SU-DHL-6 (cell line): ENCODE measurements around the gene RBP3.

ENCODE experiments used
- H2AFZ ChIP-seq: fragments of 200-600 bp; sonication (generic); 2 replicates; pipeline ENCODE4 v1.6.1; 2014; ENCODE audit warnings: low read depth, mild to moderate bottlenecking, moderate library complexity, mixed read lengths, antibody characterized with exemption, low read length; ENCODE audit not compliant: severe bottlenecking
- H3F3A ChIP-seq: fragments of 200-600 bp; shearing (Covaris generic); 2 replicates; pipeline ENCODE4 v1.6.0; 2016; ENCODE audit warnings: antibody characterized with exemption, mild to moderate bottlenecking; ENCODE audit not compliant: insufficient read depth
- H3K27ac ChIP-seq: fragments of 200-600 bp; sonication (generic); 2 replicates; pipeline ENCODE4 v1.5.1; 2016; ENCODE audit warnings: low read depth, mild to moderate bottlenecking, low read length, moderate library complexity, mixed read lengths
- H3K27me3 ChIP-seq: fragments of 200-600 bp; sonication (generic), shearing (Covaris generic); 2 replicates; pipeline ENCODE4 v1.6.0; 2014; ENCODE audit warnings: mild to moderate bottlenecking, low read length
- H3K36me3 ChIP-seq: fragments of 200-600 bp; sonication (generic); 2 replicates; pipeline ENCODE4 v1.6.1; 2014; ENCODE audit warnings: mild to moderate bottlenecking, low read length, mixed read lengths
- H3K4me2 ChIP-seq: fragments of 300-600, 200-600 bp; shearing (Covaris generic), sonication (generic); 2 replicates; pipeline ENCODE4 v1.6.0; 2014; ENCODE audit warnings: low read length, low read depth, mild to moderate bottlenecking; ENCODE audit not compliant: poor library complexity, severe bottlenecking
- H3K4me3 ChIP-seq: fragments of 200-600 bp; sonication (generic); 2 replicates; pipeline ENCODE4 v1.5.1; 2014; ENCODE audit warnings: antibody characterized with exemption, low read length, mild to moderate bottlenecking, mixed read lengths; ENCODE audit not compliant: insufficient read depth, poor library complexity, severe bottlenecking
- H3K79me2 ChIP-seq: fragments of 200-600 bp; sonication (generic); 2 replicates; pipeline ENCODE4 v1.6.1; 2014; ENCODE audit warnings: mild to moderate bottlenecking, low read length, moderate library complexity; ENCODE audit not compliant: insufficient read depth
- H3K9ac ChIP-seq: fragments of 200-600 bp; sonication (generic); 2 replicates; pipeline ENCODE4 v1.7.0; 2014; ENCODE audit warnings: mild to moderate bottlenecking, low read length
- H3K9me2 ChIP-seq: fragments of 200-600 bp; sonication (generic); replicated peaks from 2 replicates; pipeline ENCODE4 v1.6.1; 2014; ENCODE audit warnings: low read length; ENCODE audit not compliant: insufficient read depth
- H3K9me3 ChIP-seq: fragments of 200-600 bp; sonication (generic); 2 replicates; pipeline ENCODE4 v1.6.1; 2014; ENCODE audit warnings: low read length, mixed read lengths; ENCODE audit not compliant: insufficient read depth
- H4K20me1 ChIP-seq: fragments of 200-600 bp; sonication (generic); 2 replicates; pipeline ENCODE4 v1.6.1; 2014; ENCODE audit warnings: low read depth, mild to moderate bottlenecking, antibody characterized with exemption, low read length, moderate library complexity, mixed read lengths
- EZH2phosphoT487 ChIP-seq: fragments of 200-600 bp; sonication (generic), shearing (Covaris generic); conservative IDR thresholded peaks from 2 replicates; pipeline ENCODE4 v1.6.1; 2018; ENCODE audit warnings: mild to moderate bottlenecking, antibody characterized with exemption, low read length, moderate library complexity, mixed read lengths
- TF ChIP-seq, protein P1 (sequence below): fragments of 200-600 bp; sonication (generic); IDR thresholded peaks from one replicate; pipeline ENCODE4 v1.5.1; 2017; ENCODE audit warnings: antibody characterized with exemption, mild to moderate bottlenecking, low read length, moderate library complexity; ENCODE audit not compliant: insufficient read depth, poor library complexity, severe bottlenecking

The RBP3 gene

DNA sequence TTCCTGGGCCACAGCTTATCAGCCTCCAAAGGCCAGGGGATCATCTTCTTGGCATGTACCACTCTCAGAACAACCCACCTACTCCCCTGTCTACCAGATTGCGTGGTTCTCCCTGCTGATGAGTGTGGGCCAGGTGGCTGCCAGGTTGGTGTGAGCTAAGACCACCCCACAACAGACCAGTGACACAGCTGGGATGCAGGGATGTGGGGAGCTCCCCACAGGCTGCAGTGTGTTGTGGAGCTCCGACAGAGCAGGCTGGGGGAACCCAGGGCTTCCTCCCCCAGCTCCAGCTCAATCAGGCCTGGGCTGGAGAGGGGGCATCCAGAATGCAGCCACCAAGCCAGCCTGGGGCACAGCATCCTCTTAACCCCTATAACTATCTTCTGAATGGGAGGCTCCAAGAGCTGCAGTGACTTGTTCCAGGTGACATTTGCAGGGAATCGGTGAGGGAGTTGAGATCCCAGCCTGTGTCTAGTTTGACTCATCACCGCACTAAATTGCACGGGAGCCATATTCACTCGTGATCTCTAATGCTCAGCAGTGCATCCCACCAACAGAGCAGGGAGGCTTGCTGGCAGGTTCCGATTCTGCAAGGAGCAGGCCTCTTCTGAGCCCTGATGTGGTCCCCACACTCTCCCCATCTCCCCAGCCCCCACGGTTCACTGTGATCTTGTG lies 26.5 kb upstream of the RBP3 start:
- H3K4me3 ChIP-seq: no peak overlapping the region
- no peaks in the 10 kb centered on the region for H3K9me3 ChIP-seq
- H3K27ac ChIP-seq: no peak overlapping the region
- no peak overlapping the region for H2AFZ ChIP-seq
- no peaks in the 10 kb centered on the region for H3K79me2 ChIP-seq
- TF ChIP-seq EZH2phosphoT487: no peak
- TF ChIP-seq, protein P1, sequence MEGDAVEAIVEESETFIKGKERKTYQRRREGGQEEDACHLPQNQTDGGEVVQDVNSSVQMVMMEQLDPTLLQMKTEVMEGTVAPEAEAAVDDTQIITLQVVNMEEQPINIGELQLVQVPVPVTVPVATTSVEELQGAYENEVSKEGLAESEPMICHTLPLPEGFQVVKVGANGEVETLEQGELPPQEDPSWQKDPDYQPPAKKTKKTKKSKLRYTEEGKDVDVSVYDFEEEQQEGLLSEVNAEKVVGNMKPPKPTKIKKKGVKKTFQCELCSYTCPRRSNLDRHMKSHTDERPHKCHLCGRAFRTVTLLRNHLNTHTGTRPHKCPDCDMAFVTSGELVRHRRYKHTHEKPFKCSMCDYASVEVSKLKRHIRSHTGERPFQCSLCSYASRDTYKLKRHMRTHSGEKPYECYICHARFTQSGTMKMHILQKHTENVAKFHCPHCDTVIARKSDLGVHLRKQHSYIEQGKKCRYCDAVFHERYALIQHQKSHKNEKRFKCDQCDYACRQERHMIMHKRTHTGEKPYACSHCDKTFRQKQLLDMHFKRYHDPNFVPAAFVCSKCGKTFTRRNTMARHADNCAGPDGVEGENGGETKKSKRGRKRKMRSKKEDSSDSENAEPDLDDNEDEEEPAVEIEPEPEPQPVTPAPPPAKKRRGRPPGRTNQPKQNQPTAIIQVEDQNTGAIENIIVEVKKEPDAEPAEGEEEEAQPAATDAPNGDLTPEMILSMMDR: no peak
- H3K27me3 ChIP-seq: no peaks in the 10 kb centered on the region
- no peak overlapping the region for H3K4me2 ChIP-seq
- H3F3A ChIP-seq: no peaks in the 10 kb centered on the region
- H3K9ac ChIP-seq: no peak overlapping the region
- no peaks in the 10 kb centered on the region for H3K36me3 ChIP-seq
- H3K9me2 ChIP-seq: no peaks in the 10 kb centered on the region
- H4K20me1 ChIP-seq: no peaks in the 10 kb centered on the region

DNA sequence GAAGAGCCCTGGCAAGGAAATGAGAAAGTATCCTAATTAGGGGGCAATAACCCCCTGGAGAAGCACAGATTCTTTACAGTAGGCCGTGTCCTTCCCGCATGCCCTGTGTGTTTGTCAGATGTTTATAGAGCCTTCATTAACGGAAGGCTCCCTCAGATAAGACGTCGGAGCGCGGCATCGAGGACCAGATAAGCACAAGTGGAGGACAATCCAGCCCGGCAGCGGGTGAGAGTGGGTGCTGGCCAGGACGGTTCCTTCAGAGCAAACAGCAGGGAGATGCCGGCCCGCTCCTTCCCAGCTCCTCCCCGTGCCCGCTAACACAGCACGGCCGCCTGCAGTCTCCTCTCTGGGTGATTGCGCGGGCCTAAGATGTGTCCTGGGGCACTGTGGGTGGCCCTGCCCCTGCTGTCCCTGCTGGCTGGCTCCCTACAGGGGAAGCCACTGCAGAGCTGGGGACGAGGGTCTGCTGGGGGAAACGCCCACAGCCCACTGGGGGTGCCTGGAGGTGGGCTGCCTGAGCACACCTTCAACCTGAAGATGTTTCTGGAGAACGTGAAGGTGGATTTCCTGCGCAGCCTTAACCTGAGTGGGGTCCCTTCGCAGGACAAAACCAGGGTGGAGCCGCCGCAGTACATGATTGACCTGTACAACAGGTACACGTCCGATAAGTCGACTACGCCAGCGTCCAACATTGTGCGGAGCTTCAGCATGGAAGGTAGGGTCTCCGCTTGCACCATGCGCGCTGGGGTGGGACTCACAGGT lies 25.7 kb upstream of the RBP3 start, which contains the start of gene GDF2:
GDF2 (plus strand) TSS at position 155 of the 762 bp plus-strand sequence; CDS start at position 370, 215 bp downstream.
- no peak within 1 kb of the TSS for H2AFZ ChIP-seq

DNA sequence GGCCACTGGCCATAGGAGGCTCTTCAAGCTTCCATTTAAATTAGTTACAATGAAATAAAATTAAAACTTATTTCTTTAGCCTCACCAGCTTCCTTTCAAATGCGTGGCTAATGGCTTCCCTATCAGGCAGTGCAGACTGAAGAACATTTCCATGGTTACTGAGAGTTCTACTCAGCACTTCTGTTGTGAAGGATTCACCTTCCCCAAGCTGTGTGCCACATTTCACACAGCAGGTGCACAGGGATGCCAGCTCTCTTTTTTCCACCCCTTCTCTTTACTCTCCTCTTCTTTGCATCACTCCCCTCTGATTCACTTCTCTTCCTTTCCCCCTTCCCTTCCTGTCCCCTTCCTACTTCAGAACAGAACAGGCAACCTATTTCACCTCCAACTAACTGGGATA lies 25.1 kb upstream of the RBP3 start:
- TF ChIP-seq, protein P1: no peak
- no peak for TF ChIP-seq EZH2phosphoT487
- no peaks in the 10 kb centered on the region for H3K9me2 ChIP-seq

More for the DNA sequence above, 25.7 kb upstream of the RBP3 start, which contains the start of gene GDF2:
- TF ChIP-seq EZH2phosphoT487: no peak
- TF ChIP-seq, protein P1: no peak
- no peak within 1 kb of the TSS for H3K4me3 ChIP-seq
- no peaks in the 10 kb centered on the region for H4K20me1 ChIP-seq
- no peaks in the 10 kb centered on the region for H3K36me3 ChIP-seq
- H3K27ac ChIP-seq: no peak within 1 kb of the TSS
- no peaks in the 10 kb centered on the region for H3K79me2 ChIP-seq
- H3K27me3 ChIP-seq: no peaks in the 10 kb centered on the region
- no peak within 1 kb of the TSS for H3K4me2 ChIP-seq
- no peak within 1 kb of the TSS for H3K9ac ChIP-seq
- H3F3A ChIP-seq: no peaks in the 10 kb centered on the region
- no peaks in the 10 kb centered on the region for H3K9me3 ChIP-seq
- no peaks in the 10 kb centered on the region for H3K9me2 ChIP-seq

More for the DNA sequence above, 25.1 kb upstream of the RBP3 start:
- no peaks in the 10 kb centered on the region for H3K36me3 ChIP-seq
- no peak overlapping the region for H3K9ac ChIP-seq
- H3K79me2 ChIP-seq: no peaks in the 10 kb centered on the region
- H2AFZ ChIP-seq: no peak overlapping the region
- no peaks in the 10 kb centered on the region for H3K27me3 ChIP-seq
- H3K4me3 ChIP-seq: no peak overlapping the region
- H3K27ac ChIP-seq: no peak overlapping the region
- H3K9me3 ChIP-seq: no peaks in the 10 kb centered on the region
- no peaks in the 10 kb centered on the region for H3F3A ChIP-seq
- no peaks in the 10 kb centered on the region for H4K20me1 ChIP-seq
- H3K4me2 ChIP-seq: no peak overlapping the region
